ENCODE measurements around the gene ADAT3. TPM values are rescaled to one million over a fixed set of nuclear protein-coding genes. Genes with fewer than 3 reads are reported as not detected.
A peak's percentile ranks its signal among the peaks of the same experiment; 100 is the strongest.

ADAT3 gene
- total RNA-seq, 4 donors from 2014 or later = 2.1 to 3.6 (median 3.1) TPM

- ATAC-seq (no peak), DNase-seq (no peak)
- H3K36me3 ChIP-seq = no peaks in the 10 kb centered on the region
- H3K4me1 ChIP-seq = peaks cover 29 to 37% of the 10 kb centered on the region in 2 donors
- TF ChIP-seq CTCF (IDR thresholded peaks at IDR 0.05 in 4 of 5, conservative IDR thresholded peaks at IDR 0.05 in 1 of 5) = no peak
- H3K9me3 ChIP-seq = no peaks in the 10 kb centered on the region
- intact Hi-C loops (cut with DNase I; ENCODE audit: low total_unique reads) = no loop called here
- H3K4me3 ChIP-seq = peak overlapping the region; percentile 23 to 98 (median 28)
- no peaks in the 10 kb centered on the region for H3K27me3 ChIP-seq
- H3K27ac ChIP-seq = peak overlapping the region; percentile 13 to 86 (median 84)
- in situ Hi-C loops (cut with MboI; ENCODE audit: low sequenced_read_pairs in 4 of 4) = no loop called here
Observed at GRCh38 chr19:1882089-1882785, 23.0 kb upstream of the ADAT3 start.

GRCh38 chr19:1882786-1883692 is 22.2 kb upstream of the ADAT3 start:
- intact Hi-C loops (cut with DNase I; ENCODE audit: low total_unique reads) = no loop called here
- no peak for DNase-seq
- no peak for ATAC-seq
- peaks cover 29 to 37% of the 10 kb centered on the region in 2 donors for H3K4me1 ChIP-seq
- H3K27ac ChIP-seq = peak overlapping the region; percentile 13 to 86 (median 84)
- no peaks in the 10 kb centered on the region for H3K36me3 ChIP-seq
- in situ Hi-C loops (cut with MboI; ENCODE audit: low sequenced_read_pairs in 4 of 4) = no loop called here
- TF ChIP-seq POLR2A (IDR thresholded peaks at IDR 0.05) = no peak
- H3K9me3 ChIP-seq = no peaks in the 10 kb centered on the region
- H3K4me3 ChIP-seq = peak overlapping the region; percentile 78 to 98 (median 90)
- H3K27me3 ChIP-seq = no peaks in the 10 kb centered on the region

GRCh38 chr19:1883784-1884183 is 21.4 kb upstream of the ADAT3 start:
- in situ Hi-C loops (cut with MboI; ENCODE audit: low sequenced_read_pairs in 4 of 4) (no loop called here), intact Hi-C loops (cut with DNase I; ENCODE audit: low total_unique reads) (no loop called here)
- ATAC-seq (no peak), DNase-seq (no peak)
- H3K36me3 ChIP-seq = no peaks in the 10 kb centered on the region
- peak overlapping the region; percentile 13 to 86 (median 84) for H3K27ac ChIP-seq
- no peak for TF ChIP-seq CTCF (IDR thresholded peaks at IDR 0.05 in 4 of 5, conservative IDR thresholded peaks at IDR 0.05 in 1 of 5)
- TF ChIP-seq POLR2A (IDR thresholded peaks at IDR 0.05) = no peak
- H3K4me3 ChIP-seq = peak overlapping the region; percentile 78 to 98 (median 90)
- no peaks in the 10 kb centered on the region for H3K9me3 ChIP-seq
- H3K4me1 ChIP-seq = peaks cover 29 to 37% of the 10 kb centered on the region in 2 donors
- H3K27me3 ChIP-seq = no peaks in the 10 kb centered on the region

- peaks cover 29 to 37% of the 10 kb centered on the region in 2 donors for H3K4me1 ChIP-seq
- peak overlapping the region; percentile 78 to 98 (median 90) for H3K4me3 ChIP-seq
- DNase-seq (no peak), ATAC-seq (no peak)
- in situ Hi-C loops (cut with MboI; ENCODE audit: low sequenced_read_pairs in 4 of 4) (no loop called here), intact Hi-C loops (cut with DNase I; ENCODE audit: low total_unique reads) (no loop called here)
- no peaks in the 10 kb centered on the region for H3K36me3 ChIP-seq
- TF ChIP-seq POLR2A (IDR thresholded peaks at IDR 0.05) = no peak
- H3K9me3 ChIP-seq = no peaks in the 10 kb centered on the region
- no peaks in the 10 kb centered on the region for H3K27me3 ChIP-seq
- peak overlapping the region; percentile 74 to 86 (median 84) for H3K27ac ChIP-seq
Observed at GRCh38 chr19:1884291-1884718, 20.9 kb upstream of the ADAT3 start.

GRCh38 chr19:1884719-1885334 is 20.4 kb upstream of the ADAT3 start:
- peak overlapping the region; percentile 74 to 86 (median 84) for H3K27ac ChIP-seq
- TF ChIP-seq CTCF (IDR thresholded peaks at IDR 0.05 in 4 of 5, conservative IDR thresholded peaks at IDR 0.05 in 1 of 5) (no peak), POLR2A (IDR thresholded peaks at IDR 0.05) (no peak)

More at GRCh38 chr19:1884719-1885334, 20.4 kb upstream of the ADAT3 start:
- peak; percentile 27 to 45 for ATAC-seq
- Histone ChIP-seq H3K4me3 (peak overlapping the region; percentile 78 to 98 (median 90)), H3K4me1 (peaks cover 29 to 37% of the 10 kb centered on the region in 2 donors), H3K36me3 (no peaks in the 10 kb centered on the region), H3K27me3 (no peaks in the 10 kb centered on the region), H3K9me3 (no peaks in the 10 kb centered on the region)
- in situ Hi-C loops (cut with MboI; ENCODE audit: low sequenced_read_pairs in 4 of 4) (no loop called here), intact Hi-C loops (cut with DNase I; ENCODE audit: low total_unique reads) (no loop called here)
- DNase-seq = no peak
